ENCODE results near the gene CTNND1. TPM values are rescaled to one million over a fixed set of nuclear protein-coding genes. Genes with fewer than 3 reads are reported as not detected.

The CTNND1 gene, protein sequence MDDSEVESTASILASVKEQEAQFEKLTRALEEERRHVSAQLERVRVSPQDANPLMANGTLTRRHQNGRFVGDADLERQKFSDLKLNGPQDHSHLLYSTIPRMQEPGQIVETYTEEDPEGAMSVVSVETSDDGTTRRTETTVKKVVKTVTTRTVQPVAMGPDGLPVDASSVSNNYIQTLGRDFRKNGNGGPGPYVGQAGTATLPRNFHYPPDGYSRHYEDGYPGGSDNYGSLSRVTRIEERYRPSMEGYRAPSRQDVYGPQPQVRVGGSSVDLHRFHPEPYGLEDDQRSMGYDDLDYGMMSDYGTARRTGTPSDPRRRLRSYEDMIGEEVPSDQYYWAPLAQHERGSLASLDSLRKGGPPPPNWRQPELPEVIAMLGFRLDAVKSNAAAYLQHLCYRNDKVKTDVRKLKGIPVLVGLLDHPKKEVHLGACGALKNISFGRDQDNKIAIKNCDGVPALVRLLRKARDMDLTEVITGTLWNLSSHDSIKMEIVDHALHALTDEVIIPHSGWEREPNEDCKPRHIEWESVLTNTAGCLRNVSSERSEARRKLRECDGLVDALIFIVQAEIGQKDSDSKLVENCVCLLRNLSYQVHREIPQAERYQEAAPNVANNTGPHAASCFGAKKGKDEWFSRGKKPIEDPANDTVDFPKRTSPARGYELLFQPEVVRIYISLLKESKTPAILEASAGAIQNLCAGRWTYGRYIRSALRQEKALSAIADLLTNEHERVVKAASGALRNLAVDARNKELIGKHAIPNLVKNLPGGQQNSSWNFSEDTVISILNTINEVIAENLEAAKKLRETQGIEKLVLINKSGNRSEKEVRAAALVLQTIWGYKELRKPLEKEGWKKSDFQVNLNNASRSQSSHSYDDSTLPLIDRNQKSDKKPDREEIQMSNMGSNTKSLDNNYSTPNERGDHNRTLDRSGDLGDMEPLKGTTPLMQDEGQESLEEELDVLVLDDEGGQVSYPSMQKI
- 61.7 and 64.1 TPM in 2 replicates for total RNA-seq

GRCh38 chr11:57761301-57762234 lies at the start of gene CTNND1:
CTNND1 (plus strand) TSS chr11:57761802; CDS start chr11:57791479, 29,677 bp downstream.

GRCh38 chr11:57712256-57713150 lies 49.1 kb upstream of the CTNND1 start, which contains the start of gene TMX2:
TMX2 (plus strand) TSS chr11:57712593; CDS start chr11:57712619, 26 bp downstream.

DNA sequence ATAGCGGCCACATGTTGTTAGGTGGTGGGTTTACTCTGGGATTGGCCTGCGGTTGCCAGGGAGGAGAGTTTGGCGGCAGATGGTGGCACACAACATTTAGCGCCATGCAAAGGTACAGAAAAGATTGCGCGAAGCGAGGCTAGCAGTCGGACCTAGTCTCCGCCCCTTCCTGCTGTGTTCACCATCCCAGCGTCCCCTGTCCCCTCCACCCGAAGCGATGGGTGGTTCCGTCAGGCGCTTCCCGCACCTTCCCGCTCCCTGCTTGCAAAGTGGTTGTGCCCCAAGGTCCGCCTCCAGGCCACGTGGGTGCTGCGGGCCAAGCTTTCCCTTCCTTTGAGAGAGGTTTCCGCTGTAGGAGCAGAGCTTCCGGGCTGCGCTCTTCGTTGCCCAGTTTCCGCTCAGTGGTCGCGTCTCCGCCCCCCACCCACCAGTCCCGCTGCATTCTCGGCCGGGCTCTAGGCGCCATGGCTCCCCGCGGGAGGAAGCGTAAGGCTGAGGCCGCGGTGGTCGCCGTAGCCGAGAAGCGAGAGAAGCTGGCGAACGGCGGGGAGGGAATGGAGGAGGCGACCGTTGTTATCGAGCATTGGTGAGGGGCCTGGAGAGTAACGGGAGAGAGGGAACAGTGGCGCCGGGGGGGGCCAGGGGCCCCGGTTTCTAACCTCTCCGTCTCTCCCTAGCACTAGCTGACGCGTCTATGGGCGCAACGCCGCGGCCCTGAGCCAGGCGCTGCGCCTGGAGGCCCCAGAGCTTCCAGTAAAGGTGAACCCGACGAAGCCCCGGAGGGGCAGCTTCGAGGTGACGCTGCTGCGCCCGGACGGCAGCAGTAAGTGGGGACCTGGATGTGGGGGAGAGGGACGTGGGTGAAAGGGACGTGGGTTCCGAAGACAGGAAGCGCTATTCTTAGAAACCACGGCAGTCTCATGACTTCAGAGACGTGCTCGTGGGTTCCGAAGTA lies 20.2 kb upstream of the CTNND1 start, which contains the start of gene SELENOH:
SELENOH (plus strand) TSS at position 360 of the 955 bp plus-strand sequence; CDS start at position 465, 105 bp downstream.

DNA sequence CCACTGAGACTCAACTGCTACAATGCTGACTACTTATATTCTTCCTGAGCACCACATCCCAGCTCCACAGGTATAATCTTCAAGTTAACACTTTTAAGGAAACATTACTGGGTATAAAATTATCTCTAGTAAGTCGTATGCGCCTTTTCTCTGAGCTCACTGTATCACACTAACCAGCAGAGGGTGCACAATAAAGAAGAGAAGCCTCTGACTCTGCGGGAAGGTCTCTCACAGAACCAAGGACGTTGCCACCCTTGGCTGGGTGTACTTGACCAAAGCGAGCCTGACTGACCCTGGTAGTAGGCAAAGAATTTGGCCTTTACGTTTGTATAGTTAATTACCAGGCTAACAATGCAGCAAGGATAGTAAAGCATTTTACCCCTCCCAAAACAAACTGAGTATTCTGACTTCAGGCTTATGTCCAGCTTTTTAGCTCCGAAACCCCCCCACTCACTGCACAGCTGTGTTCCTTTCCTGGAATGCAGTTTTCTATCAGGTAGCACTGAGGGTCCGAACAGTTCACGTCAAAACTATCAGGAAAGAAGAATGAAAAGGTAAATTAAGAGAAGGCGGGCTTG lies 9.8 kb upstream of the CTNND1 start, which contains the start of gene BTBD18:
BTBD18 (minus strand) TSS at position 144 of the 578 bp plus-strand sequence. CDS start 631 bp downstream, outside the sequence.

Other genes starting within 250 kb of the CTNND1 start
- 17.1 and 18.8 TPM in 2 replicates for gene SLC43A1, start 246.1 kb upstream of the CTNND1 start, total RNA-seq
- 53.1 and 56.5 TPM in 2 replicates for gene TIMM10, start 231.0 kb upstream of the CTNND1 start, total RNA-seq
- gene SMTNL1, start 224.2 kb upstream of the CTNND1 start, total RNA-seq, result not detected in 2 replicates
- gene UBE2L6, start 194.1 kb upstream of the CTNND1 start, total RNA-seq, result 35.1 and 41.9 TPM in 2 replicates
- 56.3 and 67.6 TPM in 2 replicates for gene SERPING1, start 164.1 kb upstream of the CTNND1 start, total RNA-seq
- gene YPEL4, start 111.9 kb upstream of the CTNND1 start, total RNA-seq, result 0.17 and 0.45 TPM in 2 replicates
- 15.0 and 15.8 TPM in 2 replicates for gene CLP1, start 104.0 kb upstream of the CTNND1 start, total RNA-seq
- 37.3 and 39.7 TPM in 2 replicates for gene ZDHHC5, start 93.7 kb upstream of the CTNND1 start, total RNA-seq
- gene MED19, start 49.6 kb upstream of the CTNND1 start, total RNA-seq, result 25.4 and 36.4 TPM in 2 replicates
- gene TMX2, start 49.2 kb upstream of the CTNND1 start, total RNA-seq, result 59.6 and 60.0 TPM in 2 replicates
- gene SELENOH, start 20.3 kb upstream of the CTNND1 start, total RNA-seq, result 220 and 229 TPM in 2 replicates
- not detected in 2 replicates for gene BTBD18, start 10.0 kb upstream of the CTNND1 start, total RNA-seq